AG09319 (cell line): ENCODE measurements around the gene TAC3.
"Not testable (repeated sequence)": the region's sequence is repeated elsewhere in the genome, so short reads cannot be mapped to it uniquely, and the experiment has no call there.

Experiments used
- DNase-seq: peaks from one replicate; pipeline ENCODE4 v3.0.0-alpha.2; 2010; ENCODE audit warnings: low read depth; ENCODE audit errors: extremely low read depth
- CTCF ChIP-seq: IDR thresholded peaks from 2 replicates; pipeline ENCODE4 v1.5.1; 2011; ENCODE audit warnings: low read depth, mild to moderate bottlenecking, inconsistent platforms, low read length, moderate library complexity

TAC3 gene

GRCh38 chr12:56979628-56980027 lies 36.7 kb downstream of the TAC3 start:
- TF ChIP-seq CTCF, result no peak
- no peak for DNase-seq

GRCh38 chr12:56978397-56979138 lies 37.8 kb downstream of the TAC3 start:
- no peak for TF ChIP-seq CTCF
- DNase-seq, result no peak

GRCh38 chr12:56977361-56977760 lies 39.0 kb downstream of the TAC3 start:
- not testable (repeated sequence) for DNase-seq

- not testable (repeated sequence) for DNase-seq
These were observed 42.1 kb downstream of the TAC3 start for GRCh38 chr12:56974224-56974623.

GRCh38 chr12:56968910-56969309 lies 47.4 kb downstream of the TAC3 start:
- DNase-seq, result not testable (repeated sequence)

GRCh38 chr12:56965997-56966642 lies 50.2 kb downstream of the TAC3 start:
- DNase-seq, result not testable (repeated sequence)

GRCh38 chr12:56965124-56965523 lies 51.2 kb downstream of the TAC3 start:
- not testable (repeated sequence) for DNase-seq

- not testable (repeated sequence) for DNase-seq
These were observed 52.8 kb downstream of the TAC3 start for GRCh38 chr12:56963557-56963956.

GRCh38 chr12:56962247-56962646 lies 54.1 kb downstream of the TAC3 start:
- not testable (repeated sequence) for DNase-seq
